ENCODE measurements around the gene SRGAP1. TPM values are rescaled to one million over a fixed set of nuclear protein-coding genes. Genes with fewer than 3 reads are reported as not detected.
"Not testable (repeated sequence)": the region's sequence is repeated elsewhere in the genome, so short reads cannot be mapped to it uniquely, and the experiment has no call there.

Gene SRGAP1
- polyA plus RNA-seq, 1 donor from 2014 or later = not detected

DNA sequence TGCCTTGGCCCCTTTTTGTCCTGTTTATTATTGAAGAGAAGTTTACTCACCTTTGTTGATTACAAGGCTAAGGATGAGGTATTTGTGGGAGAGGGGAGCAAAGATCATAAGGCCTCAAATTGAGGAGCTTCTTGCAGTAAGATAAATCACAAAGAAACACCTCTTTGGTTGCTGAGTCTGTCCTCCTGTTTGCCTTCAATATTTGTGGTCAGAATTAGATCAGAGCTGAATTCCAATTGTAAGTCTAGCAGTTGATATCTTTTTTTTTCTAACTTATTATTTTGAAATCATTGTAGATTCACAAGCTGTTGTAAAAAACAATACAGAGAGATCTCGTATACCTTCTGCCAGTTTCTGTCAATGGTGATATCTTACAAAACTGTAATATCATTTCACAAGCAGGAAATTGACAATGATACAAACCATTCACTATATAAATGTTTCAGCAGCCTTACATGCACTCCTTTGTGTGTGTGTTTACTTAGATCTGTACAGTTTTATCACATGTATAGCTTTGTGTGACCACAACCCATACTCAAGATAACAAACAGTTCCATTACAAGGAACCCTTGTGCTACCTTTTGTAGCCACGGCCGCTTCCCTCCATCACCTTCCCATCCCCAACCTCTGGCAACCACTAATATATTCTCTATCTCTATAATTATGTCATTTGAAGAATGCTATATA is 280.2 kb downstream of the SRGAP1 start:
- no peaks in the 10 kb centered on the region for H3K9me3 Mint-ChIP-seq
- H3K4me1 Mint-ChIP-seq = no peaks in the 10 kb centered on the region
- H3K4me3 Mint-ChIP-seq = no peak overlapping the region
- H3K36me3 Mint-ChIP-seq = no peaks in the 10 kb centered on the region
- no peaks in the 10 kb centered on the region for H3K27me3 Mint-ChIP-seq
- no peak overlapping the region for H3K27ac Mint-ChIP-seq

DNA sequence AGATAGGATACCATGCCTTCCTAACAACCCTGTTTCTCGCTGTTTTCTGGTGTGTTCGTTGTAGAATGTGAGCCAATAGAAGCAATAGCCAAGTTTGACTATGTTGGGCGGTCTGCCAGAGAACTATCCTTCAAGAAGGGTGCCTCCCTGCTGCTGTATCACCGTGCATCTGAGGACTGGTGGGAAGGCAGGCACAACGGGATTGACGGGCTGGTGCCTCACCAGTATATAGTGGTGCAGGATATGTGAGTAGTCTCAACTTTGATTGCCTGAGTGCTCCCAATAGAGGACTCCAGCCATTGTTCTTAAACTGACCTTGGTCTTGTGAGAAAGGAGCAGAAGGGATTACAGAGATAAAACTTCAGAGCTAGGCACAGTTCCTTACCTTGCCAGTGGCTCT is 281.4 kb downstream of the SRGAP1 start:
- Mint-ChIP-seq H3K9me3 (no peaks in the 10 kb centered on the region), H3K4me3 (no peak overlapping the region), H3K27ac (no peak overlapping the region), H3K36me3 (no peaks in the 10 kb centered on the region), H3K4me1 (no peaks in the 10 kb centered on the region), H3K27me3 (no peaks in the 10 kb centered on the region)

DNA sequence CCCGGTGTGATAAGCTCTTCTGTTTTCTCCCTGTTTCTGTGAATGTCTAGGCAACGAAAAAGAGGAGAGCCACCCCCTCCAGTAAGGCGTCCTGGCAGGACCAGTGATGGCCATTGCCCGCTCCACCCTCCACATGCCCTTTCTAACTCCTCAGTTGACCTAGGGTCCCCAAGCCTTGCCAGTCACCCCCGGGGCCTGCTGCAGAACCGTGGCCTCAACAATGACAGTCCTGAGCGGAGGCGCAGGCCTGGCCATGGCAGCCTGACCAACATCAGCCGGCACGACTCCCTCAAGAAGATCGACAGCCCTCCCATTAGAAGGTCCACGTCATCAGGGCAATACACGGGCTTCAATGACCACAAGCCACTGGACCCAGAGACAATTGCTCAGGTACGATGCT is 283.3 kb downstream of the SRGAP1 start:
- no peak overlapping the region for H3K4me3 Mint-ChIP-seq
- no peaks in the 10 kb centered on the region for H3K36me3 Mint-ChIP-seq
- no peaks in the 10 kb centered on the region for H3K9me3 Mint-ChIP-seq
- H3K27ac Mint-ChIP-seq = no peak overlapping the region
- no peaks in the 10 kb centered on the region for H3K4me1 Mint-ChIP-seq
- H3K27me3 Mint-ChIP-seq = no peaks in the 10 kb centered on the region

DNA sequence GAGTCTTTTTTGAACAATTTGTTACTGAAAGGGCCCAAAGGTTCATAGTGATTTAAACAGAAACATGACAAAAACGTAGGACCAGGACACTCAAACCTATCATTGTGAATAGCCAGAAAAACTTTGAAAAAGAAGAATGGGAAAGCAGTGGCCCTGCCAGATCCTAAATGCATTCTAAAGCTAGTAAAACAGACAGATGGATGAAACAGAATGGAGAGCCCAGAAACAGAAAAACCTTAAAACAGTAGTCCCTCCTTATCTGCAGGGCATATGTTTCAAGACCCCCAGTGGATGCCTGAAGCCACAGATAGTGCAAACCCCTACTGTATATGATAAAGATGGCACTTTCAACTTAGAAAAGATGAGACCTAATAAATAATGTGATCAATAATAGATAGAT is 283.9 kb downstream of the SRGAP1 start:
- Mint-ChIP-seq H3K27ac (no peak overlapping the region), H3K27me3 (no peaks in the 10 kb centered on the region), H3K36me3 (no peaks in the 10 kb centered on the region), H3K9me3 (no peaks in the 10 kb centered on the region), H3K4me3 (no peak overlapping the region), H3K4me1 (no peaks in the 10 kb centered on the region)

- H3K27me3 Mint-ChIP-seq, H3K4me3 Mint-ChIP-seq, H3K27ac Mint-ChIP-seq, H3K36me3 Mint-ChIP-seq, H3K4me1 Mint-ChIP-seq, H3K9me3 Mint-ChIP-seq: not testable (repeated sequence)
These were observed 286.0 kb downstream of the SRGAP1 start for GRCh38 chr12:64130476-64130875.

DNA sequence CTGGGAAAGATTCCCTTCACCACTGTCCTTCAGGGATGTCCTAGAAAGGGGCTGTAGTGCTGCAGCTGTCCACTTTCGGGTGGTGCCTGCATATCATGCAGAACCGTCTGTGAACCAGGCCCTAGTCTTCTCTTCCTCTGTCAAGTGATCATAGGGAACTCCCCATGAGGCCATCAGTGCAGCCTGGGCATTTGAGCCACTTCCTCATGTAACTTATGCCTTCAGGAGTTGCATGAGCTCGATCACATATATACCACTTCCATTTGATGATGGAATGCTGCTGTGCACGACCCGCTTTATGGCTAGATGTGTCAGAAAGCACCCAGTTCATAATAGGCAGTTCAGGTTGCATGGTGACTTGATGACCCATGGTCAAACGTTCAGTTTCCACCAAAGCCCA is 287.0 kb downstream of the SRGAP1 start:
- not testable (repeated sequence) for H3K27ac Mint-ChIP-seq, H3K36me3 Mint-ChIP-seq, H3K27me3 Mint-ChIP-seq, H3K4me1 Mint-ChIP-seq, H3K4me3 Mint-ChIP-seq
- peaks cover 5 to 11% (median 9%) of the 10 kb centered on the region in 3 donors for H3K9me3 Mint-ChIP-seq

GRCh38 chr12:64132672-64133071 is 288.2 kb downstream of the SRGAP1 start:
- H3K4me3 Mint-ChIP-seq, H3K4me1 Mint-ChIP-seq, H3K36me3 Mint-ChIP-seq, H3K27ac Mint-ChIP-seq, H3K27me3 Mint-ChIP-seq: not testable (repeated sequence)
- H3K9me3 Mint-ChIP-seq = peaks cover 5 to 12% (median 11%) of the 10 kb centered on the region in 3 donors

DNA sequence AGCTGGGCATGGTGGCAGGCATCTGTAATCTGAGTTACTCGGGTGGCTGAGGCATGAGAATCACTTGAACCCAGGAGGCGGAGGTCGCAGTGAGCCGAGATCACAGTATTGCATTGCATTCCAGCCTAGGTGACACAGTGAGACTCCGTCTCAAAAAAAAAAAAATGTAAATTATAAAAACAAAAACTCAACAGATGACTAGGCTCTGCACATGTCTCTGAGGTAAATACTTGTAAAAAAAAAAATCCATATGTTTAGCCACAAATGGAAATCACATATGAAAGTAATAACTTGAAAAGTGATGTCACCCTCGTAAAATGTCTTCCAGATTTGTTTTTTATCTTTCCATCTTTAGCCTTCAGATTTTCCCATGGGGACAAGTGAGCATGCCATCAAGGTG is 292.6 kb downstream of the SRGAP1 start:
- Mint-ChIP-seq H3K27ac (no peak overlapping the region), H3K9me3 (peaks cover 5 to 12% (median 11%) of the 10 kb centered on the region in 3 donors), H3K27me3 (no peaks in the 10 kb centered on the region), H3K36me3 (no peaks in the 10 kb centered on the region), H3K4me3 (no peak overlapping the region), H3K4me1 (no peaks in the 10 kb centered on the region)

GRCh38 chr12:64139021-64139420 is 294.5 kb downstream of the SRGAP1 start:
- Mint-ChIP-seq H3K9me3 (peaks cover 1 to 8% (median 7%) of the 10 kb centered on the region in 3 donors), H3K4me3 (no peak overlapping the region), H3K36me3 (no peaks in the 10 kb centered on the region), H3K27me3 (no peaks in the 10 kb centered on the region), H3K27ac (no peak overlapping the region), H3K4me1 (no peaks in the 10 kb centered on the region)

GRCh38 chr12:64142382-64142781 is 297.9 kb downstream of the SRGAP1 start:
- peaks cover 4% of the 10 kb centered on the region for H3K36me3 Mint-ChIP-seq
- no peak overlapping the region for H3K4me3 Mint-ChIP-seq
- H3K27me3 Mint-ChIP-seq = no peaks in the 10 kb centered on the region
- H3K9me3 Mint-ChIP-seq = no peaks in the 10 kb centered on the region
- H3K27ac Mint-ChIP-seq = no peak overlapping the region
- peaks cover 0 to under 1% (median 0%) of the 10 kb centered on the region in 3 donors for H3K4me1 Mint-ChIP-seq

- Mint-ChIP-seq H3K27me3 (no peaks in the 10 kb centered on the region), H3K36me3 (peaks cover 4% of the 10 kb centered on the region), H3K4me3 (no peak overlapping the region), H3K4me1 (peaks cover 0 to 5% (median 0%) of the 10 kb centered on the region in 3 donors), H3K9me3 (no peaks in the 10 kb centered on the region), H3K27ac (no peak overlapping the region)
These were observed 298.3 kb downstream of the SRGAP1 start for GRCh38 chr12:64142784-64143183.

DNA sequence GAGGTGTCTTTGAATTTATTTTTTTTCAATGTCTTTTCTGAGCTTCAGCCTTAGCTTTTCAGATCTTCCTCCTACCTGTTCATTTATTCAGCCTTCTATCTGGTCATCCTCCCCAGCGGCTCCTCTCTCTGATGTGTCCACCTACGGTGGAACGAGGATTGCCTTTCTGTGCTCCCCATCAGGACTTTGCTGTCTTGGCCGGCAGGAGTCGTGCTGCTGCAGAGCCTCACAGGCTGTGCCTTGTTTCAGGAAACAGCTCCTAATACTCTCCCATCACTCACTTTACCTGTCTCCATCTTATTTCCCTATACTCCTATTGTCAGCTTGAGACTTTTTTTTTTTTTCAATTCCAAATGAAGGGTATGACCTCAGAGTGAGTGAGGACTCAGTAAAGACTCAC is 300.7 kb downstream of the SRGAP1 start:
- Mint-ChIP-seq H3K27me3 (no peaks in the 10 kb centered on the region), H3K4me3 (no peak overlapping the region), H3K4me1 (peaks cover 0 to 6% (median 0%) of the 10 kb centered on the region in 3 donors), H3K36me3 (peaks cover 4% of the 10 kb centered on the region), H3K9me3 (no peaks in the 10 kb centered on the region), H3K27ac (no peak overlapping the region)

- Mint-ChIP-seq H3K36me3 (peaks cover 9% of the 10 kb centered on the region), H3K27me3 (no peaks in the 10 kb centered on the region), H3K9me3 (no peaks in the 10 kb centered on the region), H3K4me1 (peaks cover 0 to 6% (median 0%) of the 10 kb centered on the region in 3 donors), H3K27ac (no peak overlapping the region), H3K4me3 (peak overlapping the region in 3 of 4 donors; percentile 13 to 74 (median 65))
These were observed 302.6 kb downstream of the SRGAP1 start for GRCh38 chr12:64147011-64147631.

- H3K36me3 Mint-ChIP-seq = peaks cover 9% of the 10 kb centered on the region
- H3K4me1 Mint-ChIP-seq = peaks cover 0 to 6% (median 0%) of the 10 kb centered on the region in 3 donors
- H3K27ac Mint-ChIP-seq = no peak overlapping the region
- peak overlapping the region in 1 of 4 donors; percentile 74 for H3K4me3 Mint-ChIP-seq
- H3K9me3 Mint-ChIP-seq = peaks cover 0 to 1% (median 0%) of the 10 kb centered on the region in 3 donors
- no peaks in the 10 kb centered on the region for H3K27me3 Mint-ChIP-seq
These were observed 303.4 kb downstream of the SRGAP1 start for GRCh38 chr12:64147875-64148274.

GRCh38 chr12:64154677-64155076 is 310.2 kb downstream of the SRGAP1 start:
- Mint-ChIP-seq H3K27ac (no peak overlapping the region), H3K4me1 (no peaks in the 10 kb centered on the region), H3K36me3 (peaks cover 12% of the 10 kb centered on the region), H3K27me3 (no peaks in the 10 kb centered on the region), H3K9me3 (peaks cover 0 to 15% (median 5%) of the 10 kb centered on the region in 3 donors), H3K4me3 (peak overlapping the region in 1 of 4 donors; percentile 5)

DNA sequence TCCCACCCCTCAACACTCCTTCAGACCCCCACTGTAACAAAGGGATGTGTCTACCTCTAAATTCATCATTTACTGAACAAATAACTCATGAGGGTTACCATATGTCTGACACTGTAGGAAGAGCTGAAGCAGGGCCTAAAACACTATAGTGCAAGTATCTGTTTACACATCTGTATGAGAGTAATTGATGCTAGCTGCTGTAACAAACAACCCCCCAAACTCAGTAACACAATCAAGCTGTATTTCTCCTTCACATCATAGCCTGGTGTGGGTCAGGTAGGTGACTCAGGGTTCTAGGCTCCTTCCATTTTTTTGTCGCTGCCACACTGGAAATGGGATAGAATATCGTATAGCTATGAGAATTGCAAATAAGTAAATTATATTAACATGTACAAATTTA is 312.6 kb downstream of the SRGAP1 start:
- H3K4me1 Mint-ChIP-seq = no peaks in the 10 kb centered on the region
- peaks cover 11% of the 10 kb centered on the region for H3K36me3 Mint-ChIP-seq
- peaks cover 0 to 15% (median 5%) of the 10 kb centered on the region in 3 donors for H3K9me3 Mint-ChIP-seq
- no peaks in the 10 kb centered on the region for H3K27me3 Mint-ChIP-seq
- no peak overlapping the region for H3K4me3 Mint-ChIP-seq
- H3K27ac Mint-ChIP-seq = no peak overlapping the region

Measured in IgD-negative memory B cell (primary cell).